PC-9 (cell line): ENCODE data around the gene VAV2.

Experiments used
- CTCF ChIP-seq: fragments of 200-600 bp; sonication (generic); conservative IDR thresholded peaks from 2 replicates; pipeline ENCODE4 v1.6.1; 2017; ENCODE audit warnings: mixed run types, antibody characterized with exemption, mild to moderate bottlenecking, moderate library complexity
- EZH2 ChIP-seq: fragments of 200-600 bp; sonication (generic); IDR thresholded peaks from 2 replicates; pipeline ENCODE4 v1.8.0; 2017; ENCODE audit warnings: antibody characterized with exemption, low read depth

GRCh38 chr9:133800266-133800665, 191.9 kb downstream of the VAV2 start:
- TF ChIP-seq CTCF = no peak
- TF ChIP-seq EZH2 = no peak
